GM18498 (cell line): ENCODE results near the gene CFAP97D2.
"Not testable (repeated sequence)": the region's sequence is repeated elsewhere in the genome, so short reads cannot be mapped to it uniquely, and the experiment has no call there.

ENCODE experiments used
- ATAC-seq: cut with Tn5 transposase; IDR thresholded peaks from one replicate; pipeline ENCODE4 v1.9.1; 2021; ENCODE audit warnings: mild to moderate bottlenecking, moderate library complexity; ENCODE audit not compliant: unreplicated experiment

The CFAP97D2 gene

DNA sequence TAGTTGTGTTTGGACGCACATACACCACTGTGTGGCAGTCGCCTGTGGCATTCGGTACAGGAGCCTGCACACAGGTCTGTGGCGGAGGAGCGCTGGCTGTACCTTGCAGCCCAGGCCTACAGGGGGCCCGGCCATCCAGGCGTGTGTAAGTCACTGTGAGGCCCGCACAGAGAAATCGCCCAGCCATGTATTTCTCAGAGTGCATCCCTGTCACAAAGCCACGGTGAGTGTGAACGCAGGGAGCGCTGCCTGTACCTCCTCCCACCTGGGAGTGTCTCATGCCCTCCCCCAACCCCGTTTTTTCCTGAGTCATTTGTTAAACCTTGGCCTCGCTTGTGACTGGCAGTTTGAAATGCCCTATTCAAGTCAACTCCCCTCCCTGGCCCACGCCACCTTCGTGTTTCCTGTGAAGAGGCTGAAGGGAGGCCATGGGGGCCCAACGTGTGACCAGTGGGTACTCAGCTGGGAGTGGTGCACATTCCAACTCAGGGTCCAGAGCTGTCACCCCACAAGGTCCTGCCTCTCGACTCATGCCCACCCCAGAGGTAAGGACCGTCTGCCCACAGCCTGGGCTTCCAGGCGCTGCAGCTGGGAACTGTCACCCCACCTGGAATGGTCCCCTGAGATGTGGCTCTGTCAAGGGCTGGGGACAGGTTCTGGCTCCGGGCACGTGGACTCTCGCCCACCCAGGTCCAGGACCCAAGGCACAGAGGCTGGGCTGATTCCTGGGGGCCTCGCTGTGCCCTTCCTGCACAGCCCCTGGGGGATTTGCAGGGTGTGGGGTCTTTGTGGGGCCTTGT, 35.1 kb upstream of the CFAP97D2 start:
- peak; percentile 36 for ATAC-seq

DNA sequence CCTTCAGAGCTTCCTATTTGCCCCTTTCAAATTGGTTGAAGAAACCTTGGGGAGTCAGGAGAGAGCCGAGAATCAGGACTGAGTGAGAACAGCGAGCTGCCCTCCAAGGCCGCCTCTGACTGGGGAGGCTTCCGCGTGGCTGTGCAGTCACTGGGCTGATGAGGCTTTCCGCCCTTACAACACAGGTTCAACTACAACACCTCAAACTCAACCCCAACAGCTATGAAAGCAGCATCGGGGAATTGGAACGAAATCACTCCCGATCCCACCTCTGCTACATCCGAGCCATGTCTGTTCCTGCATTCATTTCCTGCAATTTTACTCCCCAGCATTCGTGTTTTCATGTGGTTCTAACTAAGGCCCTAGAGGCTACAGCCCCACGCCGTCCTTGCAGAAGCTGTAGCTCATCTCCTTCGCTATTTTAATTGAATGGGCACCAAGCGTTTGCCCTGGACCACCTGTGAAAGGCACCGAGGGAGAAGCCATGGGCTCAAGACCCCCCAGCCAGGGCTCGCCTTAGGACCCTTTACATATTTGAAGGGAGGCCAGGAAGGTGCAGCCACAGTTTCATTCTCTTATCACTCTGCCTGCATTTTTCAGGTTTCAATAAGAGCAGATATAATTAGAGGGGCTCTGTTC, 34.3 kb upstream of the CFAP97D2 start:
- ATAC-seq: no peak

DNA sequence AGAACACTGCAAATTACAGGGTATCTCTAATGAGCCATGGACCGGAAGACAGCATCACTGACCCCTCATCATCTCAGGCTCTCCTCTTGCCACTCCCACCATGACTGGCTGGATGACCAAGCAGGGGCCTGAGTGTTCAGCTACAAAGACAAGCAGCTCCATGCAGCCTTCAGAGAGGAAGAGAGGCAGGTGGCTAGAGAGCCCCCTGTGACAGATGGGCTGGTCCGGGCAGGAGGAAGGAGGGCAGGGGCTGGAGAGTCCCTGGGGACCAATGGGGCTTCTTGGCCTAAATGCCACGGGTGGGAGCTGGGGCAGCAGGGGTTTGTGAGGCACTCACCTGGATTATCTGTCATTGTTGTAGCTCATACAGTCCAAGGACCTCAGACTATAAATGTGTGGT, 33.8 kb upstream of the CFAP97D2 start:
- ATAC-seq: no peak

DNA sequence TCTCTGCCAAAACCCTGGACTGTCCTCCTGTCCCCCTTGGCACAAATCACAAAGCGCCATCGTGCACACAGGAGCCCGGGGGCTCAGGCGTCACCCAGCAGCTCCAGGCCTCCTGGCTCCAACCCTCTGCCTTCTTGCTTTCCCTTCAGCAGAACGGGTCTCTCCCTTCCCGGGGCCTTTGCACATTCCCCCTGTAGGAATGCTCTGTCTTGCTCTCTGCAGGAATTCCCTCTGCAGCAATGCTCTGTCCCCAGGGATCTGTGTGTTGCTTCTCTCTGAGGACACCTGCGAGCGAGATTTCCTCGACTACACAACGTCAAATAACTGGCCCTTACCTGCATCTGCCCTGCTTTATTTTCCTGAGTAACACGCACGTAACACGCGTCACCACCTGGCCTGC, 33.3 kb upstream of the CFAP97D2 start:
- ATAC-seq: no peak

DNA sequence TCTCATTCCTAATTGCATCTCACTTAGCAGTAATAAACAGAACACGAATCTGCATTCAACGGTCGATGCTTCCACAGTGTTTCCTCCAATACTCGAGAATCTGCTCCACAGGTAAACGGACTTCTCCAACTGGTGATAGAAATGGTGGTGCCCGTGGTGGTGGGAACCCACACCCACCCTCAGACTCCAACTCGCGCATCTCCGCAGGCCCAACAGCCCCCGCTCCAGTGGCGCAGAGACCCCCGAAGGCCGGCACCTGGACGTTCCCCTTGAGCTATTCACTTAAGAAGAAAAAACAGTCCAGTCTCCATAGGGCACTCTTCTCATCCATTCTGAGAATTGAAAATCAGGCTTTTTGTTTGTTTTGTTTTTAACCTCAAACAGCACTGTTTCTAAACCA, 32.9 kb upstream of the CFAP97D2 start:
- ATAC-seq: no peak

DNA sequence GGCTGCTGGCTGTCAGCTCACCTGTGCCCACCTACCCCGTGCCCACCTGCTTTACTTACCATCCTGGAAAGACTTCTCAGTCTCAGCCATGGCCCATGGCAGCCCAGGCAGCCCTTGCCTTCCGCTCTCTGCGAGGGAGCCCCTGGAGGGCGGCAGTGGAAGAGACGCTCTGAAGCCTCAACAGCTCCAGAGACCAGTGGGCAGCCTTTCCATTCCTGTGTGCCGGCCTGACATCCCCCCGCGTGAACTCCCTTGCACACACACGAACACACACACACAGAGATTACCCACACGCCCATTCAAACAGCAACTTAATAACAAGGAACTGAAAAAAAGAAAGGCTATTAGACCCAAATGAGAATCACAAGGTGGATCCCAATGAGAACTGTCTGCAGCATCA, 32.4 kb upstream of the CFAP97D2 start:
- ATAC-seq: no peak

DNA sequence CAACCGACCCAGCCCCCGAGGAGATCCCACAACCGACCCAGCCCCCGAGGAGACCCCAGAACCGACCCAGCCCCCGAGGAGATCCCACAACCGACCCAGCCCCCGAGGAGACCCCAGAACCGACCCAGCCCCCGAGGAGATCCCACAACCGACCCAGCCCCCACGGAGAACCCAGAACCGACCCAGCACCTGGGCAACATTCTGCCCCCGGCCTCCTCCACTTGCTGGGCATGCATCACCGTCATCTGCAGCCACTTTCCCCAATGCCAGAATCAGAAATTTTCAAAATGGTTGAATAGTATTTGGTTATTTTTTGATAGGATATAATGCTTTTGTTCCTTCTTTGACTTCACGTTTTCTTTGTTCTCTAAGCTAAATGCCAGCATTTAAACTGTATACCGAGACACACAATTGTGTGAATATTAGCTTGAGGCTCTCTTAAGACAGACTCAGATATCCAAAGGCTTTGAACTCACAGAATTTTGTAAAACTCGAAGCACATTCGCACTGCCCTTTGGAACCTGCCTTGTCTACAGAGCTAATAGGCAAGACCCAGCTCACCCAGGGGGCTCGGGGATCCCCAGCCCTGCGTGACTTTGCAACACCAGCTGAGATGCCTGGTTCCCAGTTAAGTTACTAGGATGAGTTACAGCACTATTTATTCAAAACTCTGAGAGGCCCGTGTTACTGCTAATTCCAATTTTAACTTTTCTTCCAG, 31.1 kb upstream of the CFAP97D2 start:
- peak; percentile 38 for ATAC-seq

DNA sequence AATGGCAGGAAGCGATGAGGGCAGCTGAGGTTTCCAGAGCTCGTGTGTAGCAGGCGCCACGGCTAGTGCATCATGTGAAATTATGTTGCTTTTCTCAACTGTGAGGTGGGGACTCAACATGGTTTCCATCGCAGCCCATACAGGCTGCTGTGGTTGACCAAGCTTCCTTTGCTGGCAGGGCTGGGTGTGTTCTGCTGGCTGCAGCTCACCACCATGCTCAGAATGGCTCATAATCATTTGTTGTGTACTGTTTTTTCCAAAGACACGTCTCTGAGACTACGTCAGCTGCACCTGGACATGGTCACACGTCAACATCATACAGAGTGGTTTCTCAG, 30.6 kb upstream of the CFAP97D2 start:
- peak; percentile 91 for ATAC-seq

DNA sequence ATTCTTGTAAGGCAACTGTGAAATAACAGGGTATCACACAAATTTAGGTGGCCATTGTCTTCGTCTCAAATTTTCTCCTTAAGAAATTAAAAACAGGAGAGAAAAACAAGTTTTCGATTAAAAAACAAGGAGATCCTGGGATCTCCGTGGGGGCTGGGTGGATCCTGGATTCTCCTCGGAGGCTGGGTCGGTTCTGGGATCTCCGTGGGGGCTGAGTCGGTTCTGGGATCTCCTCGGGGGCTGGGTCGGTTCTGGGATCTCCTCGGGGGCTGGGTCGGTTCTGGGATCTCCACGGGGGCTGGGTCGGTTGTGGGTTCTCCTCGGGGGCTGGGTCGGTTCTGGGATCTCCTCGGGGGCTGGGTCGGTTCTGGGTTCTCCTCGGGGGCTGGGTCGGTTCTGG, 30.2 kb upstream of the CFAP97D2 start:
- not testable (repeated sequence) for ATAC-seq

DNA sequence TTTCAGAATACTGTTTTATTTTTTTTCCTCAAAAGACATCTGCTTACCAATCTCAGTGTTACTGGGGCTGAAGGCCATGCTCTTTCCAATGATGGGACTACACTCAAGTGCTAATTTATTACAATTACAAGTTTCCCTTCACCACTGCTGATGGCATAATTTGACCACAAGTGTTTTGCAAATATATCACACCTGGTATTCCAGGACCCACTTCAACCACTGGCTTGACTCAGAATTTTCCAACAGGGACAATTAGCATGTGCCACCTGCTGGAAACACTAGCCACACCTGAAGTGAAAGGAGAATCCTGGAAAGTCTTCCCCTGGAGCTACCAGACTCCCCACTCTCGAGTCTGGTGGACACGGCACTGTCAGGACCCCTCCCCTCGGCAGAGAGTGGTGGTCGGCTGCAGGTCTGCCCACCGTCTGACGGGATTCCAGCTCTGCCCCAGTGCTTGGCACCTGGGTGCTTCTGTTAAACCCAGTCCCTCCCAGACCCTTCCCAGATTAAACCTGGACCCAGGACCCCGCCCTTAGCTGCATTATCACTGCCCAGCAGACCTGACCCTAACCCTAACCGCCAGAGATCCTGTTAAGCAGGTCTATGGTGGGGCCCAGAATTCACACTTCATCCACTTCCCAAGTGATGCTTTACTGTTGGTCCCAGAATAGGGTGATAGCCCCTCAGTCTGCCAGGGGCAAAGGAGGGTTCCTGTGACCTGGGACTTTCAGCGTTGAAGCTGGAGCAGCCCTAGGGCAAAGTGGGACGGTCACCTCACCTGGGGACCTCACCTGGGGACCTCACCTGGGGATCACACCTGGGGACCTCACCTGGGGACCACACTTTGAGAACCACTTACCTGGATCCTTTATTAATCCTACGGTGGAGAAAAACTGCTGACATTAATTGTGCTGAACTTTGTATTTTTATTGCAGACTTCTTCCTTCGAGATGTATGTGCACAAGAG, 29.0 kb upstream of the CFAP97D2 start:
- ATAC-seq: no peak

DNA sequence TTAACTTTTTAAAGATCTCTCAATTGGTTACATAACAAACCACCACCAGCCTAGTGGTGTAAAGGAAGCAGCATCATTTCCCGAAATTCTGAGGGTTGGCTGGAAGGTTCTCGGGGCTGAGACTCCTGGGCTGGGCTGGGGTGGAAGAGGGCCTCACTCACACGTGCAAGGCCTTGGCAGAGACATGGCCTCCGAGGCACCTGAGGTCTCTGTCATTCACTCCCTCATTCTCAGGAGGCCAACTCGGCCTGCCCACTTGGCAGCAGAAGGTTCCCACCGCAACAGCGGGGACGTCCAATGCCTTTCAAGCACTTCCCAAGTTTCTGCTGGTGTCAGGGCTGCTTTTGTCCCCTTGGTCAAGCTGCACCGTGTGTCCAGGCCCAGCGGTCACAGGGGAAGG, 28.0 kb upstream of the CFAP97D2 start:
- ATAC-seq: no peak

DNA sequence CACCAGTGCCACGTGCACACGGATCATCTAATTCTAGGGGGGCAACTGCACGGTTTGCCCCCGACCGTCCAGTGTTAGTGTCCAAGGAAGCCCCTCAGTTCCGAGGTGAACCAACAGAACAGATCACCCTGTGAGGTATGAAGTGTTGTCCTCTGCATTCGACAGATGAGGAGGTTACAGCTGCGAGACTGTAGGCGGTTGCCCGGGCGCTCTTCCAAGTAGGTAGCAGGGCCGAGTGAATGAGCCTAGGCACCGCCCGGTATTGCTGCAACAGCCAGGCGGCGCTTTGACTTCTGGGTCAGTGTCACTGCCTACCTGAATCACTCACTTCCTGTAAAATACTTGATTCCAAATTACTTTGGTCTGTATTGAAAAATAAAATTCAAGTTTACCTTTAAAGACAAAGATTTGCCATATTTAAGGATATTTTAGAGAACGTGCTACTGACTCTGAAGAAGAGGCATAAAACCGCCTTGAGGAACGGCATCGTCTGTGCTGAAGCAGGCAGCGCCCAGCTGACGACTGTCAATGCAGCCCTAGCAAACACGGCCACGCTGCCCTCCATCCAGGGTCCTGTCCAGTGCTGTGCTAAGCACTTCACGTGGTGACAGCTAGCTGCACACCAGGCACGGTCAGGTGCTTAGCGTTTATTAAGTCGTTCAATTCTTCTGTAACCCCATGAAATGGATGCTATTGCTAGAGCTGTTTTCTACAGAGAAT, 27.3 kb upstream of the CFAP97D2 start:
- no peak for ATAC-seq

DNA sequence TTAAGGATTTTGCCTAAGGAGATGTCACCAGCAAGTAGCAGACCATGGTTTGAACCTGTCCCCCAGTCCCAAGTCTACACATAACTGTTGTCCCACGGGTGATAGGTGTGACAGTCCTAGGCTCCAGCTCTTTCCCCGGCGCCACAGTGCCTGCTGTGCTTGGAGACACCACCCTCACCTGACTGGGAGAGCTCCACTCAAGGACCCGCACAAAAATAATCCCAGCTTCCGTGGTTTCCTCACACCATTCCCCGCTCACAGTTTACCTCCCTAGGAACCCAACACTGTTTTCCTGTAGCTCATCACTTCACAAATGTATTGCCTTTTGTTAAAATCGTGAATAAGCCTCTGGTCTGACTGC, 26.8 kb upstream of the CFAP97D2 start:
- ATAC-seq: no peak

DNA sequence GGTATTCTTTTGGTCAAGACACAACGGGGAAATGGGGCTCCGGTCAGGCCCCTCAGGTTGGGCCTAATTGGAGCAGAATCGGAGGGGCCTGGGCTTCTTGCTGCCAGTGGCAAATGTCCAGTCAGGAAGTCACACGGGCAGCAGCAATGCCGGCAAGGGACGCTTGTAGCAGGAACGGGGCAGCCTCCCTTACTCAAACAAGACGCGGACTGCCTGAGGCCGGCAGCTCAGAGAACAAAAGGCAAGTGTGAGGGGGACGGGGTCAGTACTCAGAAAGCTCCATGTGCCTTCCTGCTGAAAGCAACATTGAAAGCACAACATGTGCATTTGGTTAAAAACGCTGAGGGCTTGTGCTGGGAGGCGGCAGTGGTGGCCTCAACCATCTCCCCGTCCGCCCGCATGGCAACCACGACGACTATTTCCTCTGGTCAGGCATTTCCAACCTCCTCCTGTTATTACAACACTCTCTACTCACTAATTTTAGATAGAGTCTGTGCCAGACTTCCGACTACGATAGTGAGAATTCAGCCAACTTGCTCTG, 26.2 kb upstream of the CFAP97D2 start:
- ATAC-seq: no peak

DNA sequence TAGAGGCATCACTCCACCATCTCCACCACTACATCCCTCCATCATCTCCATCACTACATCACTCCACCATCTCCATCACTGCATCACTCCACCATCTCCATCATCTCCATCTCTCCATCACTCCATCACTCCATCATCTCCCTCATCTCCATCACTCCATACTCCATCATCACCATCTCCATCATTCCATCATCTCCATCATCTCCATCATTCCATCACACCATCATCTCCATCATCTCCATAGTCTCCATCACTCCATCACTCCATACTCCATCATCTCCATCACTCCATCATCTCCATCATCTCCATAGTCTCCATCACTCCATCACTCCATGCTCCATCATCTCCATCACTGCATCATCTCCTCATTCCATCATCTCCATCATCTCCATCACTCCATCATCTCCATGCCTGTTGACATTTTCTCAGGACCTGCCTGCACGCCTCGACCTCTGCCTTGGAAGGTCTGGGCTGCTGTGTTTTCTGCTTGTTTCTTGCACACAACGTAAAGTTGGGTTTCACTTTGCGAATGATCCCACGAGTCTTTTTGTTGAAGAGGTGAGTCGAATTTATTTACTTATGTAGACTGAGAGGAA, 25.5 kb upstream of the CFAP97D2 start:
- no peak for ATAC-seq

DNA sequence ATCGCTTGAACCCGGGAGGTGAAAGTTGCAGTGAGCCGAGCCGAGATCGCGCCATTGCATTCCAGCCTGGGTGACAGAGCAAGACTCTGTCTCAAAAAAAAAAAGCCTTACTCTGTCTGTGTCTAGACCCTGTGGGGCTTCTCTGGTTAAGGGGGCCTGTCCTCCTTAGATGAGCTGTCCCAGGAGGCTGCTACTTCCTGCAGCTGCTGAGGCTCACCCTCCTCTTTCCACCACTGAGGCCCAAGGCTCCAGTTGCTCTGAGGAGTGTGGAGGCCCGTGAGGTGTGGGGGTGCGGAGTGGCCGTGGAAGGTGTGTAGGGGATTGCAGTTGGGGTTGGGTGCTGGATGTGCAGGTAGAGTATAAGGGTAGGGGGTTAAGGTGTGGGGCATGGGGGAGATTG, 24.6 kb upstream of the CFAP97D2 start:
- no peak for ATAC-seq

DNA sequence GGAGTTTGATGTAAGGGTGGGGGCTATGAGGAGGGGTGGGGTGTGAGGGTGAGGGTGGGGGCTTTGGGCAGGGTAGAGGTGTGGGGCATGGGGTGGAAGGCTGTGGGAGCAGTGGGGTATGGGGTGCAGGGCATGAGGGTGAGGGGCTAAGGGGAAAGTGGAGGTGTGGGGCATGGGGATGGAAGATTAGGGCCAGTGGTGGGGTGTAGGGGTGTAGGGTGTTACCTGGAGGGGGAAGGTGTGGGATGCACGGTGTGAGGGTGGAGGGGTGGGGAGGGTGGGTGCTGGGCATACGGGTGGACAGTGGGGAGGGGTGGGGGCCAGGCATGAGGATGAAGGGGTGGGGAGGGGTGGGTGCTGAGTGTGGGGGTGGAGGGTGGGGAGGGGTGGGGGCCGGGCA, 23.7 kb upstream of the CFAP97D2 start:
- ATAC-seq: no peak

DNA sequence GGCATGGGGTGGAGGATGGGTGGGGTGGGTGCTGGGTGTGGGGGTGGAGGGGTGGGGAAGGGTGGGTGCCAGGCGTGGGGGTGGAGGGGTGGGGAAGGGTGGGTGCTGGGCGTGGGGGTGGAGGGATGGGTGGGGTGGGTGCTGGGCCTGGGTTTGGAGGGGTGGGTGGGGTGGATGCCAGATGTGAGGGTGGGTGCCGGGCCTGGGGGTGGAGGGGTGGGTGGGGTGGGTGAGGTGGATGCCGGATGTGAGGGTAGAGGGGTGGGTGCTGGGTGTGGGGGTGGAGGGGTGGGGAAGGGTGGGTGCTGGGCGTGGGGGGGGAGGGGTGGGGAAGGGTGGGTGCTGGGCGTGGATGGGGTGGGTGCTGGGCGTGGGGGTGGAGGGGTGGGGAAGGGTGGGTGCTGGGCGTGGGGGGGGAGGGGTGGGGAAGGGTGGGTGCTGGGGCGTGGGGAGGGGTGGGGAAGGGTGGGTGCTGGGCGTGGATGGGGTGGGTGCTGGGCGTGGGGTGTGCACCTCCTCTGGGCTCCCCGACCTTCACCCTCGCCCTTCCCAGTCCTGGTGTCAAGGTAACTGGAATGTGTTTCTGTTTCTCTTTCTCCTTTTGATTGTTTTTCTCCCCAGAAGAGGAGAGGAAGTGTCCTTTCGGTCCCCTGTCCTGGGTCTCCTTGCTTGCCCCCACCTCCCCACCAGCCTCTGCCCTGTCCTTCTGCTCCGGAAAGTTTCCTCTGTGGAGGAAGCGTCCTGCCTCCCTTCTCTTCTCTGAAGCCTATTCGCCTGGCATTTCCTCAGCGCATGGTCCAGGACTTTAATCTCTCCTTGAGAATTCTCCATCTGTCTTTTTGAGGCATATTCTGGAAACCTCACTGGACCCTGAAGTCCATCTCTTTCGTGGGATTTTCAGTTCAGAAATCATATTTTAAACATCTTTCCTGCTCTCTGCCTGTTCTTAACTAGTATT, 22.9 kb upstream of the CFAP97D2 start:
- no peak for ATAC-seq
